Stimulated activated CD4-positive, alpha-beta T cell treated with anti-CD3 and anti-CD28 coated beads, Interleukin-1b, Interleukin-23, amount 100 ng/mL, for 4 hours (primary cell): ENCODE results near the gene VPS13C.

Experiments used
- DNase-seq, 2 donors: peaks; one replicate each; pipeline ENCODE4 v3.0.0-alpha.2; 2020; ENCODE audit warnings: low read depth in 2 of 2

Gene VPS13C

DNA sequence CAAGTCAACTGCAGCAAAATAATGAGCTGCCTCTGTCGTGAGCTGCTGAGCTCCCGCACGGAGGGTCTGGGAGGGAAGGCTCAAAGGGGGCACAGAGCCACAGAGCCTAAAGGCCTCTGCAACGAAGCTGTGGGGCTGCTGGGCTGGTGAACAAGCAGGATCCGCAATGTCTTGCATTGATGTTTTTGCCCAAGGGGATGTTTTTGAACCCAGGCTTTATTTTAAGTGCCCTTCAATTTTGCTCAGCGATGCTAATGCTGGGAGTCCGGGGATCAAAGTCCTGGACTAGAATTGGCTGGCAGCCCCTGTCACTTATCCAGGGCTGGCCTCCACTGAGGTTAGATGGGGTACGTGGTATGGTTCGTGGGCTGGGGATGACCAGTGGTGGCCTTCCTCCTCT, 240.0 kb downstream of the VPS13C start:
- DNase-seq, result no peak

DNA sequence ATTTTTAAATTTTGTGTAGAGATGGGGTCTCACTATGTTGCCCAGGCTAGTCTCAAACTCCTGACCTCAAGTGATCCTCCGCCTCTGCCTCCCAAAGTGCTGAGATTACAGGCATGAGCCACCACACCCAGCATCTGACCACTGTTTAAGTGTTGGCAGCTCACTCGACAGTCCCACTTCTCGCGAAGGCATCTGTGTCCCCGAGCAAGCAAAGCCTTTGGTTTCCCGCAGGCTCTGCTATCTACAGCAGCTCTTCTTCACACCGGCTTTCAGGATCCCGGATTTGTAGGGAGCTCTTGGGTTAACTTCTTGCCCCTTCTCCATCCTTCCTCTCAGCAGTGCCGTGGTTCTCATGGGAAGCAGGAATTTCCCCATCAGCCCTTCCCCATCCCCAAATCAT, 240.9 kb downstream of the VPS13C start:
- no peak for DNase-seq

DNA sequence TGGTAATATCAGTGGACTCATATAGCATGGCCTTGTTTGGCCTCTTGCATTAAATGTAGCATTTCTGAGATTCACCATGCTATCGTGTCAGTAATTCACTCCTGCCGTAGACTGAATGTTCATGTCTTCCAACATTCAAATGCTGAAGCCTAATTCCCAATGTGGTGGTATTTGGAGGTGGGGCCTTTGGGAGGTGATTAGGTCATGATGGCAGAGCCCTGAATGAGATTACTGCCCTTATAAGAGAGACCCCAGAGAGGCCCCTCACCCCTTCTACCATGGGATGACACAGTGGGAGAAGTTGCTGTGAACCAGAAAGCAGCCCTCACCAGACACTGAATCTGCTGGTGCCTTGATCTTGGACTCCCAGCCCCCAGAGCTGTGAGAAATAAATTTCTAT, 241.4 kb downstream of the VPS13C start:
- DNase-seq, result no peak

DNA sequence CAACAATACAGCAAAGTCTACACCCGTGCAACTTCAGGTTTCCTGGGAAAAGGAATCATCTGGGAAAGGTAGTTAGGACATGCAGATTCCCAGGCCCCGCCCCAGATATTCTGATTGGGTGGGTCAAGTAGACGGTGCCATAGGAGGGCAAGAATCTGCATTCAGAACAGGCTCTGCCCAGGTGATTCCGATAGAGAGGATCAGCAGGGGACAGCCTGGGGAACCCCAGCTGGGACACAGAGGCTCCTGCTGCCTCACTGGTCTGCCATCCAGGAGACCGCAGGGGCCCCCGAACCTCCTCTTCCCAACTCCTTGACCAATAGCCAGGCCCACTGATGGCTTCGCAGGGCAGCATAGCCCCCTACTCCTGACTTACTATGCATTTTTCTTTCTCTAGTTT, 243.4 kb downstream of the VPS13C start:
- DNase-seq, result no peak

DNA sequence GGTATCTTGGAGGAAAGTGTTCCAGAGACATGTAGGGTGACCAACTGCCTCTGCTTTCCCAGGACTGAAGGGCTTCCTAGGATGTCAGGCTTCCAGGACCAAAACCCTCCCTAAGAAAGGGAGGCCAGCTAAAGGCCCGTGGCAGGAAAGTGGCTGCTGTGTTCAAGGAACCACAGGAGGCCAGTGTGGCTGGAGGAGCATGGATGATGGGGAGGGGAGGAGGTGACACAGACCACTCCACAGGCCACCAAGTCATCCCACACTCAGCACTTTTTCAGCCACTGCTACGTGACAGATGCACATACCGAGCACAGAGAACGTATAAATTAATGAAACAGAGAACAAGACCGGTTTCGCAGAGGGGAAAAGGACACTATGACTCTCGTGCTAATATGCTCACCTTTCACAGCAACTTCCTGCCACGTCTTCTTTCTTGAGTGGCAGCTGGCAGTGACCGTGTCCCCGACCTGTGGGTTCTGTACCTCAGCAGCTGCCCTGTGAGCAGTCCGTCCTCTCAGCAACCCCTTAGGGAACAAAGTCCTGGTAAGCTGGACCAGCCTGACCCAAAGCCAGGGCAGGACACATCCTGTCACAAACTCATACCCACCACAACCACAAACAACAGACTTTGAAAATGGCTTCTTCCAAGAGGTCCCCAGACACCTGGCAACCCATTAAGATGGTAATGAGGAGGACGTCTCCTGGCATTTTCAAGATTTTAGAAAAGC, 244.7 kb downstream of the VPS13C start:
- no peak for DNase-seq

DNA sequence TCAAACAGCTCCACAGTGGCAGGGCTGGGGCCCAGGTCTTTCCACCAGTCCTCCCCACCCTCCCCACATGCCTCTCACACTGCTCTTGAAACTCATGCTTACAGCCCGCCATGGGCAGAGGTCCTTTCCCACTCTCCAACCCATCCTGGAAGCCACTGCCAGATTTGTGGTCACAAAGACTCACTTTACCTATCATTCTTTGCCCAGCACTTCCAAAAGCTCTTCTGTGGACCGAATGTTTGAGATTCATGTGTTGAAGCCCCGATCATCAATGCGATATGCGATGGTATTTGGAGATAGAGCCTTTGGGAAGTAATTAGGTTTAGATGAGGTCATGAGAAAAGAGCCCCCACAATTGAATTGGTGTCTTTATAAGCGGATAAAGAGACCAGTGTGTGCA, 247.8 kb downstream of the VPS13C start:
- no peak for DNase-seq

DNA sequence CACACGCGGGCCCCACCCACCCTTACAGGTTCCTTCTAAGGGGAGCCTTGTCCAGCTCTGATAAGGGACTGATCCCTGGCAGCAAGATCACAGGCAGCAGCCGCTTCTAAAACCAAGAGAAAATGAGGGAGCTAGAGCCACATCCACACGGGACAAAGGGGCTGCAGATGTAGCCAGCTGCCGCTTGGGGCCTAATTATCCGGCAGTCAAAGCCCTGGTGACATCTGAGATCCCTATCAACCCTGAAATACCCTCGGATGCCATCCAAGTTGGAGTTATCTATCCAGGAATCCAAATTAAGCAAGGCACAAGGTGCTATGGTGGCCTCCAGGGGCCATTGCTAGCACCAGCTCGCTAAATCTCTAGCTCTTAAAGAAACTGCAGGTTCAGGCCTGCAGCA, 248.3 kb downstream of the VPS13C start:
- no peak for DNase-seq

DNA sequence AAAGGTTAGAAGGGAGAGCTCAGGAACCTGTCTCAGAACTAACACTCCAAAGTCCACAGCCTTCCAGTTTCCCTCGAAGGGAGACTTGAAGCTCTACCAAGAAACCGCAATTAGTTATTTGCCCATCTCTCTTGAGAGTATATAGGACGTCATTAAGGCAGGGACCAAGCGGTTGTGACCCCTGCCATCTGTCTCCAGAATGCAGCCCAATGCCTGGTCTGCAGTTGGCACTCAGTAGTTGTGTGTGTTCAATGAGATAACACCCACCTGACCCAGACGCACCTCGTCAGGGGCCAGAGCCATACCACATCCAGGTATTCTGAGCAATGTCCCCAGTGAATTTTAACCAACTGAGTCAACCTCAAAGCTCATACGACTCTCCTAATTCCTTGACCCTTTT, 251.0 kb downstream of the VPS13C start:
- DNase-seq, result no peak

DNA sequence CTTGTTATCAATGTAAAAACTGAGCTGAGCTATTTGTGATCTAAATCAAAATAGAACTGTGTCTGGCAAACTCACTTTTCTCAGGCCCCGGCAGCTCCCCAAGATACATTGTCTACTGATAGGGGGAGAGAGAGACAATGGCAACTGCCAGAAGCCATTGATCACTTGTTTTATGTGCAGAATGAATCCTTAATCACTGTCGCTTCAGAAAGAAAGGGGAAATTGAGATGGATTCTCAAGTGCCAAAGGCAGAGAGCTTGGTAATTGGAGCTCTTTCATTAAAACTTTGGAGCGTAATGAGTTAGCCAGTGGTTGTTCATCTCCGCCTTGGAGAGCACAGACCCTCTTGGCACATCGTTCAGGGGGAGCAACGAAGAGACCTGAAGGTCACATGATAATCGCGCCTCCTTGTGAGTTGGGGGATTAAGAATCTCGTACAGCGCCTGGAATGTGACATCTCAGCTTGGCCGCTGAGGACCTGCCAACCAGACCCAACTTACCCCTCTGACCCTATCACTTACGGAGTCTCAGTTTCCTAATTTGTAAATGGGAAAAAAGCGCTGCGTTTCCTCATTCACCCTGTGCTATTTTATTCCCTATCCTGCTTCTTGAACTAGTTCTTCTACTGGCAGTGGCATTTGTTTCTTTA, 252.8 kb downstream of the VPS13C start:
- DNase-seq, result no peak
